HL-60/S4 treated with phorbol 12-myristate 13-acetate at 8.2 ng/mL for 4 days and 3 days (cell line): ENCODE results near the gene TARBP2.

Source experiments
- in situ Hi-C: fragments of 300-500 bp; cut with MboI; formaldehyde crosslinking; loops from 2 replicates; pipeline ENCODE4 v1.15.0; 2022; ENCODE audit warnings: low sequenced_read_pairs

Gene TARBP2

GRCh38 chr12:53550595-53550994 lies 49.5 kb downstream of the TARBP2 start:
- in situ Hi-C loops, result no loop called here

GRCh38 chr12:53551889-53552291 lies 50.8 kb downstream of the TARBP2 start:
- in situ Hi-C loops, result no loop called here

- in situ Hi-C loops, result no loop called here
Observed at GRCh38 chr12:53552361-53553327, 51.6 kb downstream of the TARBP2 start.
